H9 (cell line): ENCODE data around the gene SIX2. TPM values are rescaled to one million over a fixed set of nuclear protein-coding genes. Genes with fewer than 3 reads are reported as not detected.

Source experiments
- DNase-seq: peaks from one replicate; pipeline ENCODE4 v3.0.0-alpha.2; 2017
- H2AFZ ChIP-seq: one replicate; pipeline ENCODE4 v1.6.1; 2013; ENCODE audit warnings: mild to moderate bottlenecking, low read length, control low read depth, moderate library complexity
- H2AK5ac ChIP-seq: 2 replicates; pipeline ENCODE4 v1.6.1; 2013; ENCODE audit warnings: low read length, control low read depth, mixed read lengths; ENCODE audit not compliant: insufficient read length
- H2BK120ac ChIP-seq: one replicate; pipeline ENCODE4 v1.6.1; 2013; ENCODE audit warnings: low read depth, mild to moderate bottlenecking, low read length, control low read depth, inconsistent platforms; ENCODE audit not compliant: poor library complexity, severe bottlenecking
- H2BK12ac ChIP-seq: 2 replicates; pipeline ENCODE4 v1.6.1; 2013; ENCODE audit warnings: low read length, control low read depth, mixed read lengths, low read depth; ENCODE audit not compliant: insufficient read length
- H2BK15ac ChIP-seq: 2 replicates; pipeline ENCODE4 v1.6.1; 2013; ENCODE audit warnings: low read depth, low read length, control low read depth
- H2BK20ac ChIP-seq: one replicate; pipeline ENCODE4 v1.6.1; 2013; ENCODE audit warnings: low read depth, mild to moderate bottlenecking, low read length, control low read depth, inconsistent platforms; ENCODE audit not compliant: poor library complexity, severe bottlenecking
- H2BK5ac ChIP-seq: 2 replicates; pipeline ENCODE4 v1.6.1; 2013; ENCODE audit warnings: low read length, control low read depth, mixed read lengths; ENCODE audit not compliant: insufficient read length
- H3K14ac ChIP-seq: 2 replicates; pipeline ENCODE4 v1.6.1; 2013; ENCODE audit warnings: low read length, control low read depth; ENCODE audit not compliant: insufficient read depth
- H3K18ac ChIP-seq: 2 replicates; pipeline ENCODE4 v1.6.1; 2013; ENCODE audit warnings: low read depth, mild to moderate bottlenecking, mixed read lengths, low read length, control low read depth; ENCODE audit not compliant: insufficient read length
- H3K23ac ChIP-seq: 2 replicates; pipeline ENCODE4 v1.6.1; 2013; ENCODE audit warnings: low read length, control low read depth, mixed read lengths, low read depth; ENCODE audit not compliant: insufficient read length
- H3K23me2 ChIP-seq: 2 replicates; pipeline ENCODE4 v1.6.1; 2013; ENCODE audit warnings: low read depth, mild to moderate bottlenecking, mixed read lengths, low read length, control low read depth; ENCODE audit not compliant: insufficient read length, poor library complexity, severe bottlenecking
- H3K27ac ChIP-seq: 2 replicates; pipeline ENCODE4 v1.5.1; 2013; ENCODE audit warnings: low read length, control low read depth, mixed read lengths, low read depth; ENCODE audit not compliant: insufficient read length
- H3K27me3 ChIP-seq: 2 replicates; pipeline ENCODE4 v1.6.1; 2013; ENCODE audit warnings: low read length, control low read depth, inconsistent platforms; ENCODE audit not compliant: insufficient read depth
- H3K4ac ChIP-seq: 2 replicates; pipeline ENCODE4 v1.6.1; 2013; ENCODE audit warnings: low read depth, mild to moderate bottlenecking, control low read depth, inconsistent platforms, low read length, moderate library complexity
- H3K4me1 ChIP-seq: 2 replicates; pipeline ENCODE4 v1.6.1; 2013; ENCODE audit warnings: low read length, control low read depth, inconsistent platforms; ENCODE audit not compliant: insufficient read depth
- H3K4me2 ChIP-seq: 2 replicates; pipeline ENCODE4 v1.6.1; 2013; ENCODE audit warnings: low read length, control low read depth, mixed read lengths; ENCODE audit not compliant: insufficient read length, insufficient read depth
- H3K56ac ChIP-seq: 2 replicates; pipeline ENCODE4 v1.6.1; 2013; ENCODE audit warnings: low read depth, mild to moderate bottlenecking, mixed read lengths, low read length, control low read depth; ENCODE audit not compliant: insufficient read length
- H3K79me1 ChIP-seq: 2 replicates; pipeline ENCODE4 v1.6.1; 2013; ENCODE audit warnings: low read depth, mild to moderate bottlenecking, moderate library complexity, low read length, control low read depth, inconsistent platforms; ENCODE audit not compliant: insufficient read depth, poor library complexity, severe bottlenecking
- H3K79me2 ChIP-seq: 2 replicates; pipeline ENCODE4 v1.6.1; 2013; ENCODE audit warnings: low read length, control low read depth, inconsistent platforms; ENCODE audit not compliant: insufficient read depth
- H3K9ac ChIP-seq: 2 replicates; pipeline ENCODE4 v1.6.1; 2013; ENCODE audit warnings: low read length, control low read depth, mixed read lengths; ENCODE audit not compliant: insufficient read length; ENCODE audit errors: extremely low read depth
- H3K9me3 ChIP-seq: one replicate; pipeline ENCODE4 v1.6.1; 2013; ENCODE audit warnings: low read depth, low read length, inconsistent platforms; ENCODE audit not compliant: control insufficient read depth
- H3T11ph ChIP-seq: one replicate; pipeline ENCODE4 v1.6.1; 2013; ENCODE audit warnings: mild to moderate bottlenecking, low read length, control low read depth, inconsistent platforms
- H4K20me1 ChIP-seq: one replicate; pipeline ENCODE4 v1.6.1; 2013; ENCODE audit not compliant: control insufficient read depth, insufficient read length, insufficient read depth
- H4K5ac ChIP-seq: 2 replicates; pipeline ENCODE4 v1.6.1; 2013; ENCODE audit warnings: low read depth, mild to moderate bottlenecking, mixed read lengths, low read length, control low read depth; ENCODE audit not compliant: insufficient read length
- H4K8ac ChIP-seq: replicated peaks from 2 replicates; pipeline ENCODE4 v1.6.1; 2013; ENCODE audit warnings: low read length, control low read depth, mixed read lengths, low read depth; ENCODE audit not compliant: insufficient read length
- H4K91ac ChIP-seq: 2 replicates; pipeline ENCODE4 v1.6.1; 2013; ENCODE audit warnings: low read depth, mild to moderate bottlenecking, moderate library complexity, mixed read lengths, low read length, control low read depth; ENCODE audit not compliant: insufficient read length
- H3K27ac Mint-ChIP-seq, 3 experiments: 2 replicates in 2 of 3; 3 replicates in 1 of 3; pipeline ENCODE4 v1.8.0; 2020 to 2021; ENCODE audit warnings: mixed read lengths in 3 of 3, mild to moderate bottlenecking in 1 of 3, moderate library complexity in 1 of 3
- H3K27me3 Mint-ChIP-seq: 2 replicates; pipeline ENCODE4 v1.8.0; 2021; ENCODE audit warnings: low read depth, mild to moderate bottlenecking, moderate library complexity, mixed read lengths
- H3K36me3 Mint-ChIP-seq, 3 experiments: 2 replicates in 2 of 3; 3 replicates in 1 of 3; pipeline ENCODE4 v1.8.0; 2020 to 2021; ENCODE audit warnings: low read depth in 3 of 3, mixed read lengths in 3 of 3; ENCODE audit not compliant: insufficient read depth in 1 of 3
- H3K4me1 Mint-ChIP-seq, 2 experiments: 2 replicates each; pipeline ENCODE4 v1.8.0; 2020; ENCODE audit warnings: mixed read lengths in 2 of 2
- H3K4me3 Mint-ChIP-seq, 2 experiments: 2 replicates in 1 of 2; 3 replicates in 1 of 2; pipeline ENCODE4 v1.8.0; 2020 to 2021; ENCODE audit warnings: mild to moderate bottlenecking in 2 of 2, mixed read lengths in 2 of 2, moderate library complexity in 1 of 2
- H3K9me3 Mint-ChIP-seq, 2 experiments: 2 replicates in 1 of 2; 3 replicates in 1 of 2; pipeline ENCODE4 v1.8.0; 2020; ENCODE audit warnings: mild to moderate bottlenecking in 2 of 2, mixed read lengths in 2 of 2, moderate library complexity in 1 of 2
- WGBS: extraction: QIAGEN DNeasy Blood & Tissue Kit; methylation state at CpG from one replicate; pipeline ENCODE4 v1.1.7; 2013; ENCODE audit warnings: missing lambda C conversion rate, low lambda C conversion rate, mixed read lengths; ENCODE audit not compliant: insufficient read length; ENCODE audit errors: extremely low coverage; 5-methylcytosine and 5-hydroxymethylcytosine counted together
- total RNA-seq: library from RNA; stranded (reverse); gene quantifications from 2 replicates; pipeline ENCODE4 v1.2.1, GENCODE V29; 2021
- TF ChIP-seq, protein P1 (sequence below): fragments of 200-600 bp; sonication (generic); conservative IDR thresholded peaks from 3 replicates; pipeline ENCODE4 v1.8.0; 2021; ENCODE audit warnings: antibody characterized with exemption, mild to moderate bottlenecking

SIX2 gene
- total RNA-seq, 1 experiment from 2014 or later, result not detected

GRCh38 chr2:44983836-44984604, 25.2 kb downstream of the SIX2 start:
- Histone ChIP-seq H3K23ac (no peak overlapping the region), H3K9ac (no peak overlapping the region), H3K18ac (no peak overlapping the region), H4K5ac (no peak overlapping the region), H4K20me1 (no peaks in the 10 kb centered on the region), H3K23me2 (no peaks in the 10 kb centered on the region), H3K9me3 (peaks cover 5% of the 10 kb centered on the region), H3K27me3 (no peaks in the 10 kb centered on the region), H3K79me1 (no peaks in the 10 kb centered on the region), H4K8ac (no peak overlapping the region), H3T11ph (no peak overlapping the region), H3K4me2 (no peak overlapping the region), H2AFZ (no peak overlapping the region), H2BK5ac (no peak overlapping the region), H2BK20ac (no peak overlapping the region), H2BK15ac (no peak overlapping the region), H2AK5ac (no peak overlapping the region), H4K91ac (no peak overlapping the region), H3K27ac (no peak overlapping the region), H2BK12ac (no peak overlapping the region), H3K14ac (no peak overlapping the region), H3K56ac (no peak overlapping the region), H3K4me1 (peaks cover 2% of the 10 kb centered on the region; the same call in 1 of the 2 replicates), H3K4ac (no peak overlapping the region), H2BK120ac (no peak overlapping the region), H3K79me2 (no peaks in the 10 kb centered on the region)
- WGBS, result no CpG with 5 or more reads among the region's 9 CpGs
- H3K4me3 Mint-ChIP-seq, result no peak overlapping the region
- 0 out of 7 replicates have a peak overlapping the region, but pooled peaks of 1 of the 3 experiments have one; percentile 44 for H3K27ac Mint-ChIP-seq
- peaks cover 0 to 2% (median 2%) of the 10 kb centered on the region in 3 experiments; a peak in 1 of 7 replicates for H3K36me3 Mint-ChIP-seq
- H3K9me3 Mint-ChIP-seq, result peaks cover 8 to 17% of the 10 kb centered on the region in 2 experiments; a peak in 4 of 5 replicates
- peaks cover 14 to 21% of the 10 kb centered on the region in 2 experiments for H3K4me1 Mint-ChIP-seq
- DNase-seq, result no peak
- TF ChIP-seq, protein P1, sequence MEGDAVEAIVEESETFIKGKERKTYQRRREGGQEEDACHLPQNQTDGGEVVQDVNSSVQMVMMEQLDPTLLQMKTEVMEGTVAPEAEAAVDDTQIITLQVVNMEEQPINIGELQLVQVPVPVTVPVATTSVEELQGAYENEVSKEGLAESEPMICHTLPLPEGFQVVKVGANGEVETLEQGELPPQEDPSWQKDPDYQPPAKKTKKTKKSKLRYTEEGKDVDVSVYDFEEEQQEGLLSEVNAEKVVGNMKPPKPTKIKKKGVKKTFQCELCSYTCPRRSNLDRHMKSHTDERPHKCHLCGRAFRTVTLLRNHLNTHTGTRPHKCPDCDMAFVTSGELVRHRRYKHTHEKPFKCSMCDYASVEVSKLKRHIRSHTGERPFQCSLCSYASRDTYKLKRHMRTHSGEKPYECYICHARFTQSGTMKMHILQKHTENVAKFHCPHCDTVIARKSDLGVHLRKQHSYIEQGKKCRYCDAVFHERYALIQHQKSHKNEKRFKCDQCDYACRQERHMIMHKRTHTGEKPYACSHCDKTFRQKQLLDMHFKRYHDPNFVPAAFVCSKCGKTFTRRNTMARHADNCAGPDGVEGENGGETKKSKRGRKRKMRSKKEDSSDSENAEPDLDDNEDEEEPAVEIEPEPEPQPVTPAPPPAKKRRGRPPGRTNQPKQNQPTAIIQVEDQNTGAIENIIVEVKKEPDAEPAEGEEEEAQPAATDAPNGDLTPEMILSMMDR, result no peak
- peaks cover 14% of the 10 kb centered on the region for H3K27me3 Mint-ChIP-seq
